PC-3 (cell line): ENCODE data around the gene MDFIC2.

ENCODE experiments used
- CTCF ChIP-seq: fragments of 300-600 bp; sonication (generic); conservative IDR thresholded peaks from 2 replicates; pipeline ENCODE4 v1.5.1; 2017; ENCODE audit warnings: antibody characterized with exemption, low read depth, mild to moderate bottlenecking, low read length
- EZH2 ChIP-seq: fragments of 300-600 bp; sonication (generic); IDR thresholded peaks from one replicate; pipeline ENCODE4 v1.6.1; 2017; ENCODE audit warnings: antibody characterized with exemption, mild to moderate bottlenecking, low read length; ENCODE audit not compliant: unreplicated experiment

- no peak for TF ChIP-seq CTCF
- TF ChIP-seq EZH2, result no peak
These were observed 64.5 kb downstream of the MDFIC2 start for GRCh38 chr3:70247955-70248354.
